Measurements from ENCODE around the gene MBNL1. TPM values are rescaled to one million over a fixed set of nuclear protein-coding genes. Genes with fewer than 3 reads are reported as not detected.

The MBNL1 gene
- total RNA-seq, 1 experiment from 2014 or later = 200 TPM

DNA sequence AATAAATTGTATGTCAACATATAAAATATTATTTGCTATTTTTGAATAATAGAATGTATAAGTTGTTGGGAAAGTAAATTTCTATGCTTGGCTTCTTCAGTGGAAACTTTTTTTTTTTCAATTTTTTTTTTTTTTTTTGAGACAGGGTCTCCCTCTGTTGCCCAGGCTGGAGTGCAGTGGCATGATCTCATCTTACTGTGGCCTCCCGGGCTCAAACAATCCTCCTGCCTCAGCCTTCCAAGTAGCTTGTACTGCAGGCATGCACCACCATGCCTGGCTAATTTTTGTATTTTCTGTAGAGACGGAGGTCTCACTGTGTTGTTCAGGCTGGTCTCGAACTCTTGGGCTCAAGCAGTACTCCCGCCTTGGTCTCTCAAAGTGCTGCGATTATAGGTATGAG, 16.8 kb downstream of the MBNL1 start:
- no peak overlapping the region for H3K9ac ChIP-seq (ENCODE audit: low read length)
- ChIA-PET POLR2A (no interaction called here), CTCF (no interaction called here)

More for the DNA sequence above, 16.8 kb downstream of the MBNL1 start:
- Histone ChIP-seq H4K20me1 (ENCODE audit: insufficient read depth) (peaks cover 29% of the 10 kb centered on the region; the same call in 1 of the 2 replicates), H3K27ac (ENCODE audit: low read depth, low read length) (no peak overlapping the region), H3K9me3 (ENCODE audit: control insufficient read depth in 1 of 2, insufficient read depth in 1 of 2, low read depth in 1 of 2, low read length in 2 of 2) (no peaks in the 10 kb centered on the region), H2AFZ (ENCODE audit: low read depth, low read length, poor library complexity, severe bottlenecking) (no peak overlapping the region), H3K27me3 (ENCODE audit: insufficient read depth, low read length) (no peaks in the 10 kb centered on the region), H3K36me3 (ENCODE audit: control insufficient read depth in 1 of 2, insufficient read depth in 2 of 2, low read length in 2 of 2) (no peaks in the 10 kb centered on the region), H3K9me2 (ENCODE audit: insufficient read depth) (no peaks in the 10 kb centered on the region), H3K4me1 (ENCODE audit: control insufficient read depth in 1 of 2, insufficient read depth in 2 of 2, low read length in 2 of 2) (peaks cover 29 to 39% of the 10 kb centered on the region in 2 experiments), H3K79me2 (ENCODE audit: insufficient read depth, low read length) (peaks cover 97% of the 10 kb centered on the region), H3K4me3 (replicated peaks in 1 of 2; ENCODE audit: low read depth in 1 of 2, low read length in 2 of 2) (no peak overlapping the region), H3K4me2 (ENCODE audit: low read length) (no peak overlapping the region)
- ATAC-seq = no peak
- TF ChIP-seq SP1 (IDR thresholded peaks at IDR 0.05; ENCODE audit: low read depth) (no peak), ZNF274 (IDR thresholded peaks at IDR 0.05; ENCODE audit: low read depth, low read length) (no peak), TCF7L2 (IDR thresholded peaks at IDR 0.05; ENCODE audit: borderline replicate concordance, extremely low read depth, insufficient read depth, insufficient read length) (no peak), EZH2phosphoT487 (IDR thresholded peaks at IDR 0.05; ENCODE audit: borderline replicate concordance) (no peak), ZFX (IDR thresholded peaks at IDR 0.05) (no peak), CBX3 (IDR thresholded peaks at IDR 0.05; ENCODE audit: low read depth) (no peak), CEBPB (IDR thresholded peaks at IDR 0.05; ENCODE audit: low read depth) (no peak), POLR2A (IDR thresholded peaks at IDR 0.05; ENCODE audit: borderline replicate concordance, extremely low read depth, insufficient read depth, insufficient read length) (no peak), EGR1 (IDR thresholded peaks at IDR 0.05; ENCODE audit: low read depth) (no peak), FOSL1 (IDR thresholded peaks at IDR 0.05; ENCODE audit: low read depth) (no peak), POLR2AphosphoS5 (IDR thresholded peaks at IDR 0.05; ENCODE audit: low read depth, low read length) (no peak)
- TF ChIP-seq, protein P1, sequence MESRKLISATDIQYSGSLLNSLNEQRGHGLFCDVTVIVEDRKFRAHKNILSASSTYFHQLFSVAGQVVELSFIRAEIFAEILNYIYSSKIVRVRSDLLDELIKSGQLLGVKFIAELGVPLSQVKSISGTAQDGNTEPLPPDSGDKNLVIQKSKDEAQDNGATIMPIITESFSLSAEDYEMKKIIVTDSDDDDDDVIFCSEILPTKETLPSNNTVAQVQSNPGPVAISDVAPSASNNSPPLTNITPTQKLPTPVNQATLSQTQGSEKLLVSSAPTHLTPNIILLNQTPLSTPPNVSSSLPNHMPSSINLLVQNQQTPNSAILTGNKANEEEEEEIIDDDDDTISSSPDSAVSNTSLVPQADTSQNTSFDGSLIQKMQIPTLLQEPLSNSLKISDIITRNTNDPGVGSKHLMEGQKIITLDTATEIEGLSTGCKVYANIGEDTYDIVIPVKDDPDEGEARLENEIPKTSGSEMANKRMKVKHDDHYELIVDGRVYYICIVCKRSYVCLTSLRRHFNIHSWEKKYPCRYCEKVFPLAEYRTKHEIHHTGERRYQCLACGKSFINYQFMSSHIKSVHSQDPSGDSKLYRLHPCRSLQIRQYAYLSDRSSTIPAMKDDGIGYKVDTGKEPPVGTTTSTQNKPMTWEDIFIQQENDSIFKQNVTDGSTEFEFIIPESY (IDR thresholded peaks at IDR 0.05; ENCODE audit: extremely low read depth, insufficient replicate concordance, low read length) = no peak
- TF ChIP-seq, protein P2, sequence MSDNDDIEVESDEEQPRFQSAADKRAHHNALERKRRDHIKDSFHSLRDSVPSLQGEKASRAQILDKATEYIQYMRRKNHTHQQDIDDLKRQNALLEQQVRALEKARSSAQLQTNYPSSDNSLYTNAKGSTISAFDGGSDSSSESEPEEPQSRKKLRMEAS (IDR thresholded peaks at IDR 0.05) = no peak
- TF ChIP-seq, protein P3, sequence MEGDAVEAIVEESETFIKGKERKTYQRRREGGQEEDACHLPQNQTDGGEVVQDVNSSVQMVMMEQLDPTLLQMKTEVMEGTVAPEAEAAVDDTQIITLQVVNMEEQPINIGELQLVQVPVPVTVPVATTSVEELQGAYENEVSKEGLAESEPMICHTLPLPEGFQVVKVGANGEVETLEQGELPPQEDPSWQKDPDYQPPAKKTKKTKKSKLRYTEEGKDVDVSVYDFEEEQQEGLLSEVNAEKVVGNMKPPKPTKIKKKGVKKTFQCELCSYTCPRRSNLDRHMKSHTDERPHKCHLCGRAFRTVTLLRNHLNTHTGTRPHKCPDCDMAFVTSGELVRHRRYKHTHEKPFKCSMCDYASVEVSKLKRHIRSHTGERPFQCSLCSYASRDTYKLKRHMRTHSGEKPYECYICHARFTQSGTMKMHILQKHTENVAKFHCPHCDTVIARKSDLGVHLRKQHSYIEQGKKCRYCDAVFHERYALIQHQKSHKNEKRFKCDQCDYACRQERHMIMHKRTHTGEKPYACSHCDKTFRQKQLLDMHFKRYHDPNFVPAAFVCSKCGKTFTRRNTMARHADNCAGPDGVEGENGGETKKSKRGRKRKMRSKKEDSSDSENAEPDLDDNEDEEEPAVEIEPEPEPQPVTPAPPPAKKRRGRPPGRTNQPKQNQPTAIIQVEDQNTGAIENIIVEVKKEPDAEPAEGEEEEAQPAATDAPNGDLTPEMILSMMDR (IDR thresholded peaks at IDR 0.05 in 2 of 3, conservative IDR thresholded peaks at IDR 0.05 in 1 of 3; ENCODE audit: borderline replicate concordance in 1 of 3, insufficient read depth in 1 of 3, low read depth in 2 of 3, low read length in 2 of 3) = no peak
- TF ChIP-seq, protein P4, sequence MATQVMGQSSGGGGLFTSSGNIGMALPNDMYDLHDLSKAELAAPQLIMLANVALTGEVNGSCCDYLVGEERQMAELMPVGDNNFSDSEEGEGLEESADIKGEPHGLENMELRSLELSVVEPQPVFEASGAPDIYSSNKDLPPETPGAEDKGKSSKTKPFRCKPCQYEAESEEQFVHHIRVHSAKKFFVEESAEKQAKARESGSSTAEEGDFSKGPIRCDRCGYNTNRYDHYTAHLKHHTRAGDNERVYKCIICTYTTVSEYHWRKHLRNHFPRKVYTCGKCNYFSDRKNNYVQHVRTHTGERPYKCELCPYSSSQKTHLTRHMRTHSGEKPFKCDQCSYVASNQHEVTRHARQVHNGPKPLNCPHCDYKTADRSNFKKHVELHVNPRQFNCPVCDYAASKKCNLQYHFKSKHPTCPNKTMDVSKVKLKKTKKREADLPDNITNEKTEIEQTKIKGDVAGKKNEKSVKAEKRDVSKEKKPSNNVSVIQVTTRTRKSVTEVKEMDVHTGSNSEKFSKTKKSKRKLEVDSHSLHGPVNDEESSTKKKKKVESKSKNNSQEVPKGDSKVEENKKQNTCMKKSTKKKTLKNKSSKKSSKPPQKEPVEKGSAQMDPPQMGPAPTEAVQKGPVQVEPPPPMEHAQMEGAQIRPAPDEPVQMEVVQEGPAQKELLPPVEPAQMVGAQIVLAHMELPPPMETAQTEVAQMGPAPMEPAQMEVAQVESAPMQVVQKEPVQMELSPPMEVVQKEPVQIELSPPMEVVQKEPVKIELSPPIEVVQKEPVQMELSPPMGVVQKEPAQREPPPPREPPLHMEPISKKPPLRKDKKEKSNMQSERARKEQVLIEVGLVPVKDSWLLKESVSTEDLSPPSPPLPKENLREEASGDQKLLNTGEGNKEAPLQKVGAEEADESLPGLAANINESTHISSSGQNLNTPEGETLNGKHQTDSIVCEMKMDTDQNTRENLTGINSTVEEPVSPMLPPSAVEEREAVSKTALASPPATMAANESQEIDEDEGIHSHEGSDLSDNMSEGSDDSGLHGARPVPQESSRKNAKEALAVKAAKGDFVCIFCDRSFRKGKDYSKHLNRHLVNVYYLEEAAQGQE (IDR thresholded peaks at IDR 0.05; ENCODE audit: low read depth) = no peak
- TF ChIP-seq, protein P5, sequence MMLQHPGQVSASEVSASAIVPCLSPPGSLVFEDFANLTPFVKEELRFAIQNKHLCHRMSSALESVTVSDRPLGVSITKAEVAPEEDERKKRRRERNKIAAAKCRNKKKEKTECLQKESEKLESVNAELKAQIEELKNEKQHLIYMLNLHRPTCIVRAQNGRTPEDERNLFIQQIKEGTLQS (IDR thresholded peaks at IDR 0.05) = no peak
- no TSS peak for BruUV-seq (replicated peaks)
- RAD21 ChIA-PET (ENCODE audit: low non-redundant PET in 1 of 2, low total read pairs in 2 of 2, uncharacterized antibody in 2 of 2, unreplicated experiment in 2 of 2) = no interaction called here
- no peak for DNase-seq (ENCODE audit: low read depth, low spot score)
- intact Hi-C loops (cut with micrococcal nuclease) = no loop called here
